Spleen (tissue), 7 donors: Measurements from ENCODE around the gene MPC1L.

Experiments
- POLR2A ChIP-seq, 3 donors: fragments of 450-650 bp; IDR thresholded peaks; one replicate each; pipeline ENCODE4 v1.5.1; 2017; ENCODE audit warnings: antibody characterized with exemption in 3 of 3, mild to moderate bottlenecking in 1 of 3
- POLR2AphosphoS5 ChIP-seq, 3 donors: sonication (generic); formaldehyde crosslinking; IDR thresholded peaks; one replicate each; pipeline ENCODE4 v1.5.1; 2017; ENCODE audit warnings: antibody characterized with exemption in 3 of 3
- TF ChIP-seq, protein P1 (sequence below), 11 experiments: fragments of 200-600 bp in 7 of 11; fragments of 450-650 bp in 4 of 11; sonication (generic) in 4 of 11; IDR thresholded peaks in 8 of 11; conservative IDR thresholded peaks in 3 of 11; 1 replicate in 7 of 11; 2 replicates in 4 of 11; pipeline versions ENCODE4 v1.4.0 to v1.8.0; 2016 to 2021; ENCODE audit warnings: antibody characterized with exemption in 11 of 11, inconsistent platforms in 4 of 11, mild to moderate bottlenecking in 1 of 11
- donor health status: DM: no; HTN: no; CAD: no; lungs with moderate emphysema.
- donor health status: DM: no; HTN: no; CAD: no.
- donor health status: DM: no; HTN: no; CAD: no.

DNA sequence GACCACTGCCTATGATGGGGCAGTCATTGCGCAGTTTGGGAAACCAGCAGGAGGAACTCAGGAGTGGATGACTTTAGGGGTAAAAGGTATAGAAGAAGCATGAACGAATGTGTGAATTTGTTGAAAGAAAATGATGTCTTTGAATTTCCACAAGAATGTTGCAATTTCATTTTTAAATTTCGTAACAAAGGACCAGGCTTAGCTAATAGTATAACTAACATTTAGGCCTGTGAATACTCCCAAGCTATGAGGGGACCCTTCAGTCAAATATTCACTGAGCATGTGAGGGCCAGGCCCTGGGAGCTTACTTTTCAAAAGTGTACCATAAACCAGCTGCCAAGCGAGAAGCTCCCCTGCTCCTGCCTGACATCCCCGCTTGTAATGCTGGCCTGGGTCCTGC, 5.3 kb downstream of the MPC1L start:
- TF ChIP-seq, protein P1, sequence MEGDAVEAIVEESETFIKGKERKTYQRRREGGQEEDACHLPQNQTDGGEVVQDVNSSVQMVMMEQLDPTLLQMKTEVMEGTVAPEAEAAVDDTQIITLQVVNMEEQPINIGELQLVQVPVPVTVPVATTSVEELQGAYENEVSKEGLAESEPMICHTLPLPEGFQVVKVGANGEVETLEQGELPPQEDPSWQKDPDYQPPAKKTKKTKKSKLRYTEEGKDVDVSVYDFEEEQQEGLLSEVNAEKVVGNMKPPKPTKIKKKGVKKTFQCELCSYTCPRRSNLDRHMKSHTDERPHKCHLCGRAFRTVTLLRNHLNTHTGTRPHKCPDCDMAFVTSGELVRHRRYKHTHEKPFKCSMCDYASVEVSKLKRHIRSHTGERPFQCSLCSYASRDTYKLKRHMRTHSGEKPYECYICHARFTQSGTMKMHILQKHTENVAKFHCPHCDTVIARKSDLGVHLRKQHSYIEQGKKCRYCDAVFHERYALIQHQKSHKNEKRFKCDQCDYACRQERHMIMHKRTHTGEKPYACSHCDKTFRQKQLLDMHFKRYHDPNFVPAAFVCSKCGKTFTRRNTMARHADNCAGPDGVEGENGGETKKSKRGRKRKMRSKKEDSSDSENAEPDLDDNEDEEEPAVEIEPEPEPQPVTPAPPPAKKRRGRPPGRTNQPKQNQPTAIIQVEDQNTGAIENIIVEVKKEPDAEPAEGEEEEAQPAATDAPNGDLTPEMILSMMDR (IDR thresholded peaks at IDR 0.05 in 8 of 11, conservative IDR thresholded peaks at IDR 0.05 in 3 of 11) = no peak
- TF ChIP-seq POLR2AphosphoS5 (IDR thresholded peaks at IDR 0.05) (no peak), POLR2A (IDR thresholded peaks at IDR 0.05) (no peak)
